Cardiac fibroblast (primary cell): ENCODE data around the gene MRPL20.

Source experiments
- DNase-seq, 2 donors: peaks; one replicate each; pipeline versions ENCODE4 v3.0.0 to v3.0.0-alpha.2; 2010; ENCODE audit warnings: low read depth in 2 of 2
- H3K4me3 ChIP-seq, 2 donors: replicated peaks in 1 of 2; 1 replicate in 1 of 2; 2 replicates in 1 of 2; pipeline ENCODE4 v1.5.1; 2011; ENCODE audit warnings: low read depth in 2 of 2, low read length in 2 of 2, mild to moderate bottlenecking in 2 of 2, moderate library complexity in 1 of 2
- CTCF ChIP-seq: IDR thresholded peaks from one replicate; pipeline ENCODE4 v1.5.1; 2011; ENCODE audit warnings: low read depth, mild to moderate bottlenecking, low read length, inconsistent platforms

MRPL20 gene

GRCh38 chr1:1422465-1423244, 15.6 kb upstream of the MRPL20 start:
- no peak overlapping the region for H3K4me3 ChIP-seq
- no peak for TF ChIP-seq CTCF
- DNase-seq = no peak

- no peak overlapping the region for H3K4me3 ChIP-seq
- TF ChIP-seq CTCF = no peak
- no peak for DNase-seq
These were observed 14.9 kb upstream of the MRPL20 start for GRCh38 chr1:1421907-1422464.

- no peak within 1 kb of the TSS for H3K4me3 ChIP-seq
- DNase-seq = no peak
- no peak for TF ChIP-seq CTCF
These were observed 14.2 kb upstream of the MRPL20 start, which contains the start of gene ANKRD65 for GRCh38 chr1:1421147-1421906. Gene ANKRD65 (minus strand): TSS chr1:1421276. CDS start chr1:1421005, 271 bp downstream.

- H3K4me3 ChIP-seq = no peak overlapping the region
- no peak for TF ChIP-seq CTCF
These were observed 13.6 kb upstream of the MRPL20 start for GRCh38 chr1:1420654-1421141.

GRCh38 chr1:1419813-1420653, 12.9 kb upstream of the MRPL20 start:
- DNase-seq = no peak
- no peak overlapping the region for H3K4me3 ChIP-seq
- no peak for TF ChIP-seq CTCF

More at GRCh38 chr1:1420654-1421141, 13.6 kb upstream of the MRPL20 start:
- DNase-seq = no peak

GRCh38 chr1:1419363-1419812, 12.3 kb upstream of the MRPL20 start:
- no peak for TF ChIP-seq CTCF
- no peak for DNase-seq

More at GRCh38 chr1:1419363-1419812, 12.3 kb upstream of the MRPL20 start:
- no peak overlapping the region for H3K4me3 ChIP-seq
